Colonic mucosa (tissue), 4 donors: Measurements from ENCODE around the gene ITGA1. TPM values are rescaled to one million over a fixed set of nuclear protein-coding genes. Genes with fewer than 3 reads are reported as not detected.
"Not testable (repeated sequence)": the region's sequence is repeated elsewhere in the genome, so short reads cannot be mapped to it uniquely, and the experiment has no call there.

Experiments used
- DNase-seq: peaks from one replicate; pipeline ENCODE4 v3.0.0-alpha.2; 2020
- H3K27ac ChIP-seq: fragments of 200-600 bp; one replicate; pipeline ENCODE4 v1.8.0; 2021
- H3K27me3 ChIP-seq: fragments of 200-600 bp; one replicate; pipeline ENCODE4 v1.8.0; 2021
- H3K36me3 ChIP-seq: fragments of 200-600 bp; one replicate; pipeline ENCODE4 v1.8.0; 2021
- H3K4me1 ChIP-seq: fragments of 200-600 bp; one replicate; pipeline ENCODE4 v1.8.0; 2021; ENCODE audit warnings: mild to moderate bottlenecking
- H3K4me3 ChIP-seq: fragments of 200-600 bp; one replicate; pipeline ENCODE4 v1.8.0; 2021
- H3K9ac ChIP-seq, 2 donors: one replicate each; pipeline ENCODE4 v1.7.0; 2013; ENCODE audit warnings: control low read depth in 2 of 2, low read depth in 2 of 2, low read length in 2 of 2
- H3K9me3 ChIP-seq: fragments of 200-600 bp; one replicate; pipeline ENCODE4 v1.8.0; 2021
- intact Hi-C: fragments of 100-400 bp; cut with DNase I; formaldehyde crosslinking; loops from one replicate; pipeline ENCODE4 v1.14.1; 2022
- total RNA-seq, 2 donors: library from RNA; stranded (reverse); fragmentation: NEBNext Ultra II Directional in 1 of 2; extraction: Animal tissue kit (Norgen Biotek cat#: 25700) in 1 of 2; gene quantifications; one replicate each; pipeline ENCODE4 v1.2.1, GENCODE V29; 2021
- TF ChIP-seq, protein P1 (sequence below): fragments of 200-600 bp; IDR thresholded peaks from one replicate; pipeline ENCODE4 v1.8.0; 2022; ENCODE audit warnings: antibody characterized with exemption, mild to moderate bottlenecking
- donor health status: healthy.
- donor health status: DM: no; HTN: no; CAD: no.
- donor health status: DM: no; HTN: no; CAD: no.

The ITGA1 gene
- total RNA-seq, 2 donors from 2014 or later = 19.2 to 52.5 TPM

- intact Hi-C loops = no loop called here
- peak overlapping the region; percentile 3 for H3K27ac ChIP-seq
Measured at GRCh38 chr5:52841114-52841513, 53.4 kb downstream of the ITGA1 start.

GRCh38 chr5:52842111-52842510, 54.4 kb downstream of the ITGA1 start:
- Histone ChIP-seq H3K4me1 (no peaks in the 10 kb centered on the region), H3K9ac (no peak overlapping the region), H3K27ac (no peak overlapping the region), H3K27me3 (no peaks in the 10 kb centered on the region), H3K36me3 (no peaks in the 10 kb centered on the region), H3K4me3 (no peak overlapping the region), H3K9me3 (no peaks in the 10 kb centered on the region)
- TF ChIP-seq, protein P1, sequence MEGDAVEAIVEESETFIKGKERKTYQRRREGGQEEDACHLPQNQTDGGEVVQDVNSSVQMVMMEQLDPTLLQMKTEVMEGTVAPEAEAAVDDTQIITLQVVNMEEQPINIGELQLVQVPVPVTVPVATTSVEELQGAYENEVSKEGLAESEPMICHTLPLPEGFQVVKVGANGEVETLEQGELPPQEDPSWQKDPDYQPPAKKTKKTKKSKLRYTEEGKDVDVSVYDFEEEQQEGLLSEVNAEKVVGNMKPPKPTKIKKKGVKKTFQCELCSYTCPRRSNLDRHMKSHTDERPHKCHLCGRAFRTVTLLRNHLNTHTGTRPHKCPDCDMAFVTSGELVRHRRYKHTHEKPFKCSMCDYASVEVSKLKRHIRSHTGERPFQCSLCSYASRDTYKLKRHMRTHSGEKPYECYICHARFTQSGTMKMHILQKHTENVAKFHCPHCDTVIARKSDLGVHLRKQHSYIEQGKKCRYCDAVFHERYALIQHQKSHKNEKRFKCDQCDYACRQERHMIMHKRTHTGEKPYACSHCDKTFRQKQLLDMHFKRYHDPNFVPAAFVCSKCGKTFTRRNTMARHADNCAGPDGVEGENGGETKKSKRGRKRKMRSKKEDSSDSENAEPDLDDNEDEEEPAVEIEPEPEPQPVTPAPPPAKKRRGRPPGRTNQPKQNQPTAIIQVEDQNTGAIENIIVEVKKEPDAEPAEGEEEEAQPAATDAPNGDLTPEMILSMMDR = no peak
- no peak for DNase-seq
- intact Hi-C loops = no loop called here

More at GRCh38 chr5:52841114-52841513, 53.4 kb downstream of the ITGA1 start:
- no peak overlapping the region for H3K9ac ChIP-seq
- no peaks in the 10 kb centered on the region for H3K27me3 ChIP-seq
- H3K4me3 ChIP-seq = no peak overlapping the region
- DNase-seq = no peak
- no peaks in the 10 kb centered on the region for H3K9me3 ChIP-seq
- H3K36me3 ChIP-seq = no peaks in the 10 kb centered on the region
- H3K4me1 ChIP-seq = no peaks in the 10 kb centered on the region
- TF ChIP-seq, protein P1 = no peak

DNA sequence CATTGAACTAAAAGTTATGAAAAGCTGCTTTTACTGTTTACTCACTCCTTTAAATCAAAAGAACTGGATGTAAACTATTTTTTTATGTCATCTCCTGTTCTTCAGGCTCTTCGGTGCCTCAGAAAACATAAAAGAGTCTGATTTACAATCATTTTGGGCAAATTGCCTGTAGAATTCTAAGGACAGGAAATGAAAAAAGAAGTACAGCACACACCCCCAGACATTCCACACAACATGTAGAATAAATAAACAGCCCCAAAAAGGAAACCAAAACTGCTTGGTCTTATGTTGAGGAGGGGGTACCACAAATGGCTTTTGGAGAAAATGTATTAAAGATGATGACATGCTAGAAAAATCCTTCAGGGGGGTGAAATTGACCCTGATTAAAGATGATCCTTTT, 57.2 kb downstream of the ITGA1 start:
- no peak overlapping the region for H3K4me3 ChIP-seq
- peak overlapping the region; percentile 0 for H3K27ac ChIP-seq
- H3K9me3 ChIP-seq = no peaks in the 10 kb centered on the region
- intact Hi-C loops = no loop called here
- no peaks in the 10 kb centered on the region for H3K27me3 ChIP-seq
- H3K9ac ChIP-seq = no peak overlapping the region
- TF ChIP-seq, protein P1 = no peak
- no peak for DNase-seq
- no peaks in the 10 kb centered on the region for H3K36me3 ChIP-seq
- H3K4me1 ChIP-seq = no peaks in the 10 kb centered on the region

DNA sequence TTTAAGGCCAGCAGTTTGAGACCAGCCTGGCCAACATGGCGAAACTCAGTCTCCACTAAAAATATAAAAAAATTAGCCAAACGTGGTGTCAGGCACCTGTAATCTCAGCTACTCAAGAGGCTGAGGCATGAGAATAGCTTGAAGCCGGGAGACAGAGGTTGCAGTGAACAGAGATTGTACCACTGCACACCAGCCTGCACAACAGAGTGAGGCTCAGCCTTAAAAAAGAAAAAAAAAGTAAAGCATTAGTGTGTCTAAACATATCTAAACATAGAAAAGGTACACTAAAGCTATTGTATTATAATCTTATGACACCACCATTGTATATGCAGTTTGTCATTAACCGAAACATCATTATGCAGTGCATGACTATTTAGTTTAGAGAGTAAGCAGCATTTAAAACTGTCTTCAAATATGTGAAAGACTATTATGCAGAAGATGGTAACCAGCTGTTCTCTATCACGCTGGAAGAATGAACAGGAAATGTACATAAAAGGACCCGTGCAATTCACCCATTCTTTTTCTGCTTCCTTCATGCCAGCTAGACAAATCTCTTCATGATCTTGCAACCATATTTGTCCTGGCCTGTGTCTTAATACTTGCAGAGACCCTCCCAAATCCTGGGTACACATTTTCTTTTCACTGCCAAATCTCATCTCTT, 58.6 kb downstream of the ITGA1 start:
- Histone ChIP-seq H3K36me3 (no peaks in the 10 kb centered on the region), H3K4me3 (no peak overlapping the region), H3K4me1 (no peaks in the 10 kb centered on the region), H3K27me3 (no peaks in the 10 kb centered on the region), H3K9me3 (no peaks in the 10 kb centered on the region), H3K9ac (no peak overlapping the region), H3K27ac (no peak overlapping the region)
- no peak for DNase-seq
- intact Hi-C loops = no loop called here
- TF ChIP-seq, protein P1 = no peak

DNA sequence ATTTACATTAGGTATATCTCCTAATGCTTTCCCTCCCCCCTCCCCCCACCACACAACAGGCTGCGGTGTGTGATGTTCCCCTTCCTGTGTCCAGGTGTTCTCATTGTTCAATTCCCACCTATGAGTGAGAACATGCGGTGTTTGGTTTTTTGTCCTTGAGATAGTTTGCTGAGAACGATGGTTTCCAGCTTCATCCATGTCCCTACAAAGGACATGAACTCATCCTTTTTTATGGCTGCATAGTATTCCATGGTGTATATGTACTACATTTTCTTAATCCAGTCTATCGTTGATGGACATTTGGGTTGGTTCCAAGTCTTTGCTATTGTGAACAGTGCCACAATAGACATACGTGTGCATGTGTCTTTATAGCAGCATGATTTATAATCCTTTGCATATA, 61.0 kb downstream of the ITGA1 start:
- DNase-seq, H3K27ac ChIP-seq, intact Hi-C loops, H3K36me3 ChIP-seq, H3K27me3 ChIP-seq, H3K4me3 ChIP-seq, H3K9ac ChIP-seq, H3K9me3 ChIP-seq, H3K4me1 ChIP-seq: not testable (repeated sequence)

DNA sequence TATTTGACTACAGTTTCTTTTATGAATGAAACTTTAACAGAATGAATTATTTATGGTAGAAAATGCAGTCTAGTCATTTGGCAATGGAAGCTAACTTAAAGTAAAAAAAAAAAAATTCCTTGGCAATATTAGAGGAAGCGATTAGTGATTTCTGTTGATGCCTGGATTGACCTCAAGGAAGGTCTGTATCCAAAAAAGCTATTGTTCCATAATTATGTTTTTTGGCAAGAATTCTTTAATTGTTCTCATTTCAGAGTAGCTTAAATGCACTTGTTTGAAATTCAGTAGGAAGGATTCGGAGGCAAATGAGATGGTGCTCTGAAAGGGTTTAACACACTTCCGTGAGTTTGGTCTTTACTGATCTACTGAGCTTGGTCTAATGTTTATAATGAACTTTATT, 61.8 kb downstream of the ITGA1 start:
- no peak for DNase-seq
- Histone ChIP-seq H3K4me3 (no peak overlapping the region), H3K27me3 (no peaks in the 10 kb centered on the region), H3K9ac (no peak overlapping the region), H3K9me3 (no peaks in the 10 kb centered on the region), H3K27ac (no peak overlapping the region), H3K36me3 (no peaks in the 10 kb centered on the region), H3K4me1 (no peaks in the 10 kb centered on the region)
- intact Hi-C loops = no loop called here
- TF ChIP-seq, protein P1 = no peak
